A549 (cell line): ENCODE data around the gene FGD5. TPM values are rescaled to one million over a fixed set of nuclear protein-coding genes. Genes with fewer than 3 reads are reported as not detected.

ENCODE experiments used
- ATAC-seq, 2 experiments: fragments of 200-7000 bp in 1 of 2; fragments of >200 bp in 1 of 2; cut with Nextera tagmentation in 1 of 2; cut with Tn5 transposase in 1 of 2; 3 replicates each; pipeline versions ENCODE4 v1.8.0 to v1.9.1; 2018 to 2020; ENCODE audit warnings: mild to moderate bottlenecking in 1 of 2, moderate library complexity in 1 of 2
- CTCF ChIA-PET: fragments of 300-600 bp; sonication (Branson Sonifier 250); formaldehyde crosslinking; extraction: SDS; loops from one replicate; lab custom pipeline; 2021; ENCODE audit warnings: antibody characterized with exemption, inconsistent platforms; lab: Yijun Ruan, JAX
- POLR2A ChIA-PET: fragments of 350-600 bp; formaldehyde crosslinking; extraction: SDS; loops from one replicate; lab custom pipeline; 2021; ENCODE audit warnings: antibody characterized with exemption, inconsistent platforms; lab: Yijun Ruan, JAX
- DNase-seq, 2 experiments: peaks; one replicate each; pipeline versions ENCODE4 v3.0.0 to v3.0.0-alpha.2; 2011 to 2016; ENCODE audit warnings: low read depth in 1 of 2, low spot score in 1 of 2
- FAIRE-seq: peaks from 2 replicates; lab custom pipeline; 2011; peaks lifted over from hg19 to GRCh38; lab: Jason Lieb, UNC
- H3K27ac ChIP-seq, 2 experiments: fragments of >200 bp; sonication (Bioruptor Twin); formaldehyde crosslinking; 3 replicates each; pipeline ENCODE4 v1.5.1; 2016 to 2017
- H3K4me1 ChIP-seq: fragments of >200 bp; sonication (Bioruptor Twin); formaldehyde crosslinking; 3 replicates; pipeline ENCODE4 v1.6.1; 2016
- H3K4me2 ChIP-seq: fragments of >200 bp; sonication (Bioruptor Twin); formaldehyde crosslinking; 3 replicates; pipeline ENCODE4 v1.6.1; 2016
- H3K4me3 ChIP-seq: fragments of >200 bp; sonication (Bioruptor Twin); formaldehyde crosslinking; 3 replicates; pipeline ENCODE4 v1.5.1; 2016
- H3K9me3 ChIP-seq: fragments of >200 bp; sonication (Bioruptor Twin); formaldehyde crosslinking; 3 replicates; pipeline ENCODE4 v1.6.1; 2016
- ATOH8 ChIP-seq: fragments of 250-450 bp; sonication (Bioruptor Pico); IDR thresholded peaks from 2 replicates; pipeline ENCODE4 v1.5.0; 2020; ENCODE audit warnings: low read depth, mild to moderate bottlenecking, moderate library complexity
- BCL3 ChIP-seq: fragments of >200 bp; sonication (Bioruptor Twin); formaldehyde crosslinking; IDR thresholded peaks from 3 replicates; pipeline ENCODE4 v1.6.1; 2016
- BHLHE40 ChIP-seq: IDR thresholded peaks from 2 replicates; pipeline ENCODE4 v1.6.1; 2012; ENCODE audit warnings: low read depth, low read length, inconsistent platforms
- CHD4 ChIP-seq: fragments of 200-600 bp; sonication (generic); IDR thresholded peaks from 2 replicates; pipeline ENCODE4 v1.6.1; 2016; ENCODE audit warnings: antibody characterized with exemption, mild to moderate bottlenecking, borderline replicate concordance
- E2F6 ChIP-seq: IDR thresholded peaks from 2 replicates; pipeline ENCODE4 v1.6.1; 2012; ENCODE audit warnings: low read depth, borderline replicate concordance
- EHMT2 ChIP-seq: fragments of 200-600 bp; sonication (generic); IDR thresholded peaks from 2 replicates; pipeline ENCODE4 v1.6.1; 2016; ENCODE audit warnings: antibody characterized with exemption, low read depth, mild to moderate bottlenecking, moderate library complexity
- ELK1 ChIP-seq: fragments of 150-350 bp; IDR thresholded peaks from 2 replicates; pipeline ENCODE4 v1.6.1; 2014; ENCODE audit warnings: low read depth, mild to moderate bottlenecking, low read length
- ESRRA ChIP-seq: fragments of 150-350 bp; IDR thresholded peaks from 2 replicates; pipeline ENCODE4 v1.6.1; 2014; ENCODE audit warnings: mild to moderate bottlenecking, low read length, borderline replicate concordance
- FOSB ChIP-seq: fragments of 250-450 bp; sonication (Bioruptor Pico); IDR thresholded peaks from 2 replicates; pipeline ENCODE4 v1.5.0; 2020; ENCODE audit warnings: mild to moderate bottlenecking, moderate library complexity
- FOXS1 ChIP-seq: fragments of 250-450 bp; sonication (Bioruptor Pico); IDR thresholded peaks from 2 replicates; pipeline ENCODE4 v1.5.0; 2020; ENCODE audit warnings: mild to moderate bottlenecking, moderate library complexity
- GATA3 ChIP-seq: IDR thresholded peaks from 2 replicates; pipeline ENCODE4 v1.6.1; 2012; ENCODE audit warnings: borderline replicate concordance
- HEYL ChIP-seq: fragments of 250-450 bp; sonication (Bioruptor Pico); IDR thresholded peaks from 2 replicates; pipeline ENCODE4 v1.8.0; 2021; ENCODE audit warnings: mild to moderate bottlenecking, moderate library complexity
- HOXA7 ChIP-seq: fragments of 250-450 bp; sonication (Bioruptor Pico); IDR thresholded peaks from 2 replicates; pipeline ENCODE4 v1.5.0; 2020; ENCODE audit warnings: mild to moderate bottlenecking, moderate library complexity
- HOXB5 ChIP-seq: fragments of 250-450 bp; sonication (Bioruptor Pico); IDR thresholded peaks from 2 replicates; pipeline ENCODE4 v1.5.0; 2020; ENCODE audit warnings: mild to moderate bottlenecking, moderate library complexity
- JUN ChIP-seq, 2 experiments: fragments of >200 bp; sonication (Bioruptor Twin); formaldehyde crosslinking; IDR thresholded peaks; 2 replicates in 1 of 2; 3 replicates in 1 of 2; pipeline ENCODE4 v1.6.1; 2016 to 2017
- NFE2L2 ChIP-seq: fragments of 150-350 bp; conservative IDR thresholded peaks from 2 replicates; pipeline ENCODE4 v1.6.1; 2014; ENCODE audit warnings: low read length
- PHF8 ChIP-seq: fragments of 200-600 bp; sonication (generic); IDR thresholded peaks from 2 replicates; pipeline ENCODE4 v1.6.1; 2016; ENCODE audit warnings: low read depth, mild to moderate bottlenecking, antibody characterized with exemption, moderate library complexity, borderline replicate concordance
- POLR2A ChIP-seq: IDR thresholded peaks from 2 replicates; pipeline ENCODE4 v1.6.1; 2012; ENCODE audit warnings: mild to moderate bottlenecking, low read length
- POLR2AphosphoS2 ChIP-seq: conservative IDR thresholded peaks from 2 replicates; pipeline ENCODE4 v1.6.1; 2012; ENCODE audit warnings: low read length, improper control_type of control experiment, inconsistent platforms
- RARB ChIP-seq: fragments of 250-450 bp; sonication (Bioruptor Pico); IDR thresholded peaks from 2 replicates; pipeline ENCODE4 v1.8.0; 2021; ENCODE audit warnings: mild to moderate bottlenecking, moderate library complexity
- RFX5 ChIP-seq: fragments of 450-650 bp; IDR thresholded peaks from 2 replicates; pipeline ENCODE4 v1.7.1; 2014; ENCODE audit warnings: antibody characterized with exemption, mild to moderate bottlenecking, moderate library complexity
- TFCP2L1 ChIP-seq: fragments of 250-450 bp; sonication (Bioruptor Pico); IDR thresholded peaks from 2 replicates; pipeline ENCODE4 v1.5.0; 2021; ENCODE audit warnings: mild to moderate bottlenecking
- TP53 ChIP-seq: fragments of 250-450 bp; sonication (Bioruptor Pico); IDR thresholded peaks from 2 replicates; pipeline ENCODE4 v1.5.0; 2021; ENCODE audit warnings: mild to moderate bottlenecking, moderate library complexity
- USF2 ChIP-seq: fragments of 450-650 bp; IDR thresholded peaks from 2 replicates; pipeline ENCODE4 v1.6.1; 2014; ENCODE audit warnings: antibody characterized with exemption
- ZC3H11A ChIP-seq: fragments of 450-650 bp; IDR thresholded peaks from 2 replicates; pipeline ENCODE4 v1.6.1; 2014; ENCODE audit warnings: antibody characterized with exemption, mild to moderate bottlenecking
- ZFP36 ChIP-seq: fragments of 450-650 bp; IDR thresholded peaks from 2 replicates; pipeline ENCODE4 v1.6.1; 2014; ENCODE audit warnings: borderline replicate concordance; ENCODE audit not compliant: partially characterized antibody
- ZNF302 ChIP-seq: fragments of 250-450 bp; sonication (Bioruptor Pico); IDR thresholded peaks from 2 replicates; pipeline ENCODE4 v1.9.0; 2021; ENCODE audit warnings: inconsistent platforms, mild to moderate bottlenecking, moderate library complexity
- WGBS: methylation state at CpG from one replicate; pipeline ENCODE4 v1.1.6; 2017; ENCODE audit errors: missing lambda C conversion rate; 5-methylcytosine and 5-hydroxymethylcytosine counted together
- polyA plus RNA-seq, 4 experiments: library from polyadenylated mRNA; depleted of rRNA in 3 of 4; stranded (reverse); fragments of >200 nt; fragmentation: RNase III in 1 of 4; extraction: RNeasy Plus Mini Kit Qiagen cat#74134 plus additional on column Dnase treatment in 1 of 4; gene quantifications; 2 replicates in 3 of 4; 3 replicates in 1 of 4; pipeline ENCODE4 v1.2.3, GENCODE V29; 2011 to 2017

The FGD5 gene
- polyA plus RNA-seq, 2 of the 4 experiments (the other 2 are of a cell fraction), result 0.16 TPM; not detected in 1

- peak; percentile 5 to 45; a peak in 2 of 6 replicates for ATAC-seq
- H3K9me3 ChIP-seq, result no peaks in the 10 kb centered on the region
- no peak overlapping the region for H3K4me3 ChIP-seq
- ChIA-PET CTCF (interaction anchor here (0.9 to 1.1 kb wide), 3 partner anchors 9 to 16 kb away, joined by 3 to 4 read pairs (median 4); no protein-coding TSS in a partner anchor), POLR2A (no interaction called here)
- WGBS, result 37% methylated on average over 4 of the region's 4 CpGs
- no peak for FAIRE-seq
- no peak overlapping the region for H3K27ac ChIP-seq
- no peak for DNase-seq
- H3K4me2 ChIP-seq, result no peak overlapping the region
- H3K4me1 ChIP-seq, result no peaks in the 10 kb centered on the region
- TF ChIP-seq JUN (IDR thresholded peaks at IDR 0.05) (no peak), ELK1 (no peak), HEYL (CRISPR knock-in tag) (no peak), ZNF302 (CRISPR knock-in tag) (no peak), E2F6 (no peak), HOXB5 (CRISPR knock-in tag) (no peak), CHD4 (no peak), FOSB (CRISPR knock-in tag) (no peak), BHLHE40 (no peak), GATA3 (no peak), EHMT2 (no peak), ESRRA (no peak), ZC3H11A (no peak), TP53 (CRISPR knock-in tag) (no peak), FOXS1 (no peak)
- TF ChIP-seq, all 56 proteins: peak for 0
Observed at GRCh38 chr3:14814411-14814871, 4.3 kb upstream of the FGD5 start.

GRCh38 chr3:14816359-14816758, 2.4 kb upstream of the FGD5 start:
- no peaks in the 10 kb centered on the region for H3K9me3 ChIP-seq
- ChIA-PET CTCF (interaction anchor here (0.7 to 1.5 kb wide), 5 partner anchors 18 to 56 kb away, joined by 3 to 5 read pairs (median 3); no protein-coding TSS in a partner anchor), POLR2A (no interaction called here)
- no peak for ATAC-seq
- no peak overlapping the region for H3K27ac ChIP-seq
- no peak overlapping the region for H3K4me3 ChIP-seq
- no peak for TF ChIP-seq RFX5
- no peak for TF ChIP-seq ZNF302 (CRISPR knock-in tag)
- TF ChIP-seq RARB (CRISPR knock-in tag), result no peak
- TF ChIP-seq HOXA7 (CRISPR knock-in tag), result no peak
- TF ChIP-seq ESRRA, result no peak
- TF ChIP-seq ELK1, result no peak
- no peaks in the 10 kb centered on the region for H3K4me1 ChIP-seq
- no peak overlapping the region for H3K4me2 ChIP-seq
- FAIRE-seq, result no peak
- WGBS, result 62% methylated on average over 3 of the region's 3 CpGs
- DNase-seq, result no peak

- FAIRE-seq, result no peak
- DNase-seq, result no peak
- no peaks in the 10 kb centered on the region for H3K4me1 ChIP-seq
- 23% methylated on average over 10 of the region's 10 CpGs for WGBS
- no peak overlapping the region for H3K4me2 ChIP-seq
- no peak for ATAC-seq
- H3K4me3 ChIP-seq, result no peak overlapping the region
- H3K27ac ChIP-seq, result no peak overlapping the region
- ChIA-PET POLR2A (no interaction called here), CTCF (no interaction called here)
- no peaks in the 10 kb centered on the region for H3K9me3 ChIP-seq
- no peak for TF ChIP-seq PHF8
- no peak for TF ChIP-seq USF2
- TF ChIP-seq ZNF302 (CRISPR knock-in tag), result no peak
- TF ChIP-seq POLR2A, result no peak
- TF ChIP-seq POLR2AphosphoS2, result no peak
- no peak for TF ChIP-seq TFCP2L1
- no peak for TF ChIP-seq BCL3
- TF ChIP-seq HOXA7 (CRISPR knock-in tag), result no peak
- TF ChIP-seq FOXS1, result no peak
- no peak for TF ChIP-seq ZFP36
- no peak for TF ChIP-seq ATOH8 (CRISPR knock-in tag)
- no peak for TF ChIP-seq E2F6
- no peak for TF ChIP-seq NFE2L2
- TF ChIP-seq RARB (CRISPR knock-in tag), result no peak
- no peak for TF ChIP-seq ZC3H11A
- no peak for TF ChIP-seq GATA3
Observed at GRCh38 chr3:14819671-14820070, 909 bp downstream of the FGD5 start.
